CD4-positive, alpha-beta T cell treated with Interleukin-15 for 1 hour (primary cell): ENCODE results near the gene LNX2.

Source experiments
- DNase-seq: peaks from one replicate; pipeline ENCODE4 v3.0.0-alpha.2; 2020

Gene LNX2

GRCh38 chr13:27497563-27498230 lies 122.6 kb downstream of the LNX2 start:
- DNase-seq, result no peak

GRCh38 chr13:27496536-27497273 lies 123.6 kb downstream of the LNX2 start:
- DNase-seq, result no peak

DNA sequence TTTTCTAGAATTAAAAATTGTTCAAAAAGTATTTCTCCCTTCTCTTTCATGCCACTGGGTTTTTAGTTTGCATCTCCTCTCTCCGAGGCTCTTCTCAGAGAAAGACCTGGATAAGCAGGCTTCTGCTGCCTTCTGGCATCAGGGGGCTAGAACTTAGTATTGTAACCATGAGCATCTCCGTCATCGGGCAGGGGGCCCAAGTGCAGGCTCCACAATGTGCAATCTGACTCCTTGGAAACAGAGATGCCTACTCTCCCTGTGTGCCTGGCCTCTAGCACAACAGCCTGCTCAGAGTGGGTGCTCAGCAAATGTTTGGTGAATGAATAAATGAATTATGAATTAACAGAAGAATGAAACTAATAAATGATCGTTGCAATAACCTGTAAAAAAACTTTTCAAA lies 124.3 kb downstream of the LNX2 start:
- no peak for DNase-seq
